Endothelial cell of coronary artery (primary cell): Measurements from ENCODE around the gene RAB38. TPM values are rescaled to one million over a fixed set of nuclear protein-coding genes. Genes with fewer than 3 reads are reported as not detected.

Experiments used
- total RNA-seq: library from RNA; depleted of rRNA; stranded (reverse); fragments of >200 nt; gene quantifications from 2 replicates; pipeline ENCODE4 v1.2.3, GENCODE V29; 2014

RAB38 gene
- 2.0 and 2.7 TPM in 2 replicates for total RNA-seq

DNA sequence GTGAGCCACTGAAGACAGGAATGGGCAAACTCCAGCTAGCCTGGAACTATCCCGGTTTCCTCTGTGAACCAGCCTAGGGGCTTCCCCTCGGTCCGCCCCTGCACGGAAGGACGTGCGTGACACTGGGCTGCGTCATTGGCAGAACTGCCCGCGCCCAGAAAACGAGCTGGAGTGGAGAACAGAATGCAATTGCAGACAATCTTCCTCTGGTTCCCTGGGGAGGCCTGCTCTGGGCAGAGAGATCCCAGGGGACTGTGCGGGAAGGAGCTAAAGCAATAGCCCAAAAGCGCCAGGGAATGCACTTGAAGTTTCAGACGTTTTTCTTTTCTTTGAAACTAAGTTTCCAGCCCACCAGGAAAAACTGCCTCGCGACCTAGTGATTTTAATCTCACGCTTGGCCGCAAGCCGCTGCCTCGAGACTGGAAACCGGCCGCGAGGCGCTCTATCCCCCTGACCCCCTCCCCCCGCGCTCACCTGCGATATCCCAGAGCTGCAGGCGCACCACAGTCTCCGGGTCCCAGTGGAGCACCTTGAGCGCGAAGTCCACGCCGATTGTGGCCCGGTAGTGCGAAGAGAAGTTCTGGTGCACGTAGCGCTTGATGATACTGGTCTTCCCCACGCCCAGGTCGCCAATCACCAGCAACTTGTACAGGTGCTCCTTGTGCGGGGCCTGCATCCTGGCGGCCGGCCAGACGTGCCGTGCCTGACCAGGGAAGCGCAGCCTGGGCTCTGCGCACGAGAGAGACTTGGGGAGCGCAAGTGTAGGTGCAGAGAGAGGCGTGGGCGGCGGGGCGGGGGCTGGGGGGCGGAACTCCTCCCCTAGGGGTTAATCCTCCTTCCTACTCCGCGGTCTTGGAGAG, at the start of gene RAB38:
Gene RAB38, minus strand, starts transcription at position 735 of the 860 bp plus-strand sequence. Its CDS starts 59 bp downstream, at position 676.

Other genes starting within 250 kb of the RAB38 start
- 71.5 and 98.2 TPM in 2 replicates for gene CTSC, start 162.3 kb upstream of the RAB38 start, total RNA-seq